GM13976 (cell line): ENCODE measurements around the gene PRKCH.

ENCODE experiments used
- DNase-seq: peaks from one replicate; pipeline ENCODE4 v3.0.0; 2012; ENCODE audit warnings: low spot score
- CTCF ChIP-seq: IDR thresholded peaks from 2 replicates; pipeline ENCODE4 v1.5.1; 2012; ENCODE audit warnings: borderline replicate concordance, mild to moderate bottlenecking; ENCODE audit not compliant: insufficient read depth; ENCODE audit errors: extremely low read depth, missing control alignments, control extremely low read depth
- in situ Hi-C: fragments of 300-500 bp; cut with MboI; formaldehyde crosslinking; loops from one replicate; pipeline ENCODE4 v1.12.0; 2022; ENCODE audit warnings: low sequenced_read_pairs, mixed read lengths, inconsistent platforms; ENCODE audit not compliant: unreplicated experiment

Gene PRKCH

GRCh38 chr14:61479746-61480502 is 158.5 kb downstream of the PRKCH start:
- in situ Hi-C loops = loop anchor here (10.0 kb wide), 1 partner anchor 255 kb away; no protein-coding TSS in a partner anchor
- TF ChIP-seq CTCF = no peak
- no peak for DNase-seq

- no peak for TF ChIP-seq CTCF
- no peak for DNase-seq
- in situ Hi-C loops = no loop called here
Observed at GRCh38 chr14:61480704-61481285, 159.4 kb downstream of the PRKCH start.

- in situ Hi-C loops = no loop called here
- no peak for DNase-seq
- no peak for TF ChIP-seq CTCF
Observed at GRCh38 chr14:61481701-61482100, 160.3 kb downstream of the PRKCH start.

GRCh38 chr14:61482348-61483206 is 161.2 kb downstream of the PRKCH start:
- no peak for DNase-seq
- no peak for TF ChIP-seq CTCF
- in situ Hi-C loops = no loop called here

- in situ Hi-C loops = no loop called here
- no peak for DNase-seq
- TF ChIP-seq CTCF = no peak
Observed at GRCh38 chr14:61483476-61483875, 162.1 kb downstream of the PRKCH start.

- no peak for DNase-seq
- no peak for TF ChIP-seq CTCF
- in situ Hi-C loops = no loop called here
Observed at GRCh38 chr14:61484031-61484430, 162.7 kb downstream of the PRKCH start.
